Measurements from ENCODE around the gene NEU3. TPM values are rescaled to one million over a fixed set of nuclear protein-coding genes. Genes with fewer than 3 reads are reported as not detected.

NEU3 gene
- total RNA-seq, 1 experiment from 2014 or later: 9.9 TPM

GRCh38 chr11:75066061-75066460 lies 77.3 kb downstream of the NEU3 start:
- H3K36me3 ChIP-seq (ENCODE audit: low read depth): no peaks in the 10 kb centered on the region
- no TSS peak for BruUV-seq (replicated peaks)
- H3K4me1 ChIP-seq (replicated peaks; ENCODE audit: insufficient read depth): no peaks in the 10 kb centered on the region
- intact Hi-C loops (cut with micrococcal nuclease; ENCODE audit: unreplicated experiment): no loop called here
- no peaks in the 10 kb centered on the region for H4K20me1 ChIP-seq (ENCODE audit: insufficient read depth)
- no peaks in the 10 kb centered on the region for H3K9me3 ChIP-seq (ENCODE audit: insufficient read depth, low read depth)
- TF ChIP-seq EZH2 (IDR thresholded peaks at IDR 0.05; ENCODE audit: low read depth) (no peak), CTCF (conservative IDR thresholded peaks at IDR 0.05) (no peak)
- H3K27me3 ChIP-seq (ENCODE audit: insufficient read depth, low read depth): 0 out of 2 replicates have a peak, but pooled peaks cover 5% of the 10 kb centered on the region
- H3K9me2 ChIP-seq (ENCODE audit: insufficient read depth): no peaks in the 10 kb centered on the region; the same call in 1 of the 2 replicates
- H3K27ac ChIP-seq: no peak overlapping the region
- no peak overlapping the region for H3K4me2 ChIP-seq
- H2AFZ ChIP-seq: no peak overlapping the region
- no peaks in the 10 kb centered on the region for H3F3A ChIP-seq (ENCODE audit: insufficient read depth, low read depth)
- POLR2A ChIA-PET (ENCODE audit: unreplicated experiment): interaction anchor here (0.5 kb wide), 1 partner anchor 11 kb away, joined by 16 read pairs; no protein-coding TSS in a partner anchor
- no peaks in the 10 kb centered on the region for H3K79me2 ChIP-seq (ENCODE audit: low read depth)
- CTCF ChIA-PET: no interaction called here
- no peak for DNase-seq
- no peak overlapping the region for H3K4me3 ChIP-seq

Other genes with a start within 250 kb of the NEU3 start
- gene RNF169, start 240.1 kb upstream of the NEU3 start, total RNA-seq (2021): 30.8 and 36.5 TPM in 2 replicates
- gene XRRA1, start 39.8 kb upstream of the NEU3 start, total RNA-seq (2021): 29.5 and 43.0 TPM in 2 replicates
- gene SPCS2, start 39.7 kb upstream of the NEU3 start, total RNA-seq (2021): 122 and 175 TPM in 2 replicates
- gene OR2AT4, start 107.9 kb downstream of the NEU3 start, total RNA-seq (2021): 0.11 TPM in 1 of 2 replicates, not detected in the other
- gene SLCO2B1, start 162.2 kb downstream of the NEU3 start, total RNA-seq (2021): 1.3 TPM in 1 of 2 replicates, not detected in the other

All from PC-9 (cell line).